Bronchial epithelial cell (primary cell): ENCODE data around the gene EBLN1. TPM values are rescaled to one million over a fixed set of nuclear protein-coding genes. Genes with fewer than 3 reads are reported as not detected.
A peak's percentile ranks its signal among the peaks of the same experiment; 100 is the strongest.

ENCODE experiments used
- DNase-seq: peaks from one replicate; pipeline ENCODE4 v3.0.0-alpha.2; 2010; ENCODE audit warnings: low read depth
- FAIRE-seq: peaks from 2 replicates; lab custom pipeline; 2011; peaks lifted over from hg19 to GRCh38; lab: Jason Lieb, UNC
- H3K27me3 ChIP-seq: 2 replicates; pipeline ENCODE4 v1.5.1; 2011; ENCODE audit warnings: low read length; ENCODE audit not compliant: control insufficient read depth, insufficient read depth
- H3K36me3 ChIP-seq: 2 replicates; pipeline ENCODE4 v1.5.1; 2011; ENCODE audit warnings: low read length; ENCODE audit not compliant: control insufficient read depth, insufficient read depth
- H3K4me3 ChIP-seq: 2 replicates; pipeline ENCODE4 v1.5.1; 2011; ENCODE audit warnings: mild to moderate bottlenecking, low read depth, low read length, control low read depth
- CTCF ChIP-seq: IDR thresholded peaks from 2 replicates; pipeline ENCODE4 v1.5.1; 2011; ENCODE audit warnings: mild to moderate bottlenecking, moderate library complexity, low read length, control low read depth, inconsistent platforms; ENCODE audit not compliant: insufficient read depth, severe bottlenecking
- total RNA-seq: library from RNA; depleted of rRNA; stranded (reverse); fragments of >200 nt; gene quantifications from 2 replicates; pipeline ENCODE4 v1.2.1, GENCODE V29; 2014

EBLN1 gene
- not detected in 2 replicates for total RNA-seq

GRCh38 chr10:22217842-22218241, at the start of gene EBLN1:
Gene EBLN1 (minus strand): TSS chr10:22218015. CDS start chr10:22209983, 8,032 bp downstream.
- DNase-seq, result no peak
- no peak for TF ChIP-seq CTCF
- FAIRE-seq, result no peak
- H3K27me3 ChIP-seq, result no peaks in the 10 kb centered on the region
- H3K36me3 ChIP-seq, result no peaks in the 10 kb centered on the region
- H3K4me3 ChIP-seq, result no peak within 1 kb of the TSS

GRCh38 chr10:22265839-22266537, 48.2 kb upstream of the EBLN1 start:
- H3K4me3 ChIP-seq, result no peak overlapping the region
- H3K27me3 ChIP-seq, result no peaks in the 10 kb centered on the region
- DNase-seq (no peak), FAIRE-seq (no peak)
- no peak for TF ChIP-seq CTCF
- H3K36me3 ChIP-seq, result no peaks in the 10 kb centered on the region

GRCh38 chr10:22263106-22263505, 45.3 kb upstream of the EBLN1 start:
- DNase-seq (no peak), FAIRE-seq (no peak)
- H3K27me3 ChIP-seq, result no peaks in the 10 kb centered on the region
- no peak for TF ChIP-seq CTCF
- H3K4me3 ChIP-seq, result no peak overlapping the region
- H3K36me3 ChIP-seq, result no peaks in the 10 kb centered on the region

GRCh38 chr10:22259280-22259679, 41.5 kb upstream of the EBLN1 start:
- H3K4me3 ChIP-seq, result no peak overlapping the region
- DNase-seq (no peak), FAIRE-seq (no peak)
- TF ChIP-seq CTCF, result no peak
- H3K27me3 ChIP-seq, result no peaks in the 10 kb centered on the region
- H3K36me3 ChIP-seq, result no peaks in the 10 kb centered on the region

GRCh38 chr10:22258471-22258870, 40.7 kb upstream of the EBLN1 start:
- Histone ChIP-seq H3K27me3 (no peaks in the 10 kb centered on the region), H3K36me3 (no peaks in the 10 kb centered on the region), H3K4me3 (no peak overlapping the region)
- FAIRE-seq (no peak), DNase-seq (no peak)
- no peak for TF ChIP-seq CTCF

GRCh38 chr10:22253580-22253882, 35.7 kb upstream of the EBLN1 start:
- Histone ChIP-seq H3K36me3 (no peaks in the 10 kb centered on the region), H3K27me3 (no peaks in the 10 kb centered on the region), H3K4me3 (peak overlapping the region; percentile 63)
- DNase-seq (no peak), FAIRE-seq (no peak)
- TF ChIP-seq CTCF, result no peak
